IPS-18c (cell line): ENCODE measurements around the gene TEX261.
"Not testable (repeated sequence)": the region's sequence is repeated elsewhere in the genome, so short reads cannot be mapped to it uniquely, and the experiment has no call there.

Source experiments
- H3K4me3 ChIP-seq: 2 replicates; pipeline ENCODE4 v1.7.0; 2013; ENCODE audit warnings: low read depth, mild to moderate bottlenecking, low read length, moderate library complexity; ENCODE audit not compliant: insufficient read depth
- H3K9me3 ChIP-seq: one replicate; pipeline ENCODE4 v1.6.1; 2013; ENCODE audit warnings: mild to moderate bottlenecking, low read length, moderate library complexity; ENCODE audit not compliant: control insufficient read depth, insufficient read depth

TEX261 gene

DNA sequence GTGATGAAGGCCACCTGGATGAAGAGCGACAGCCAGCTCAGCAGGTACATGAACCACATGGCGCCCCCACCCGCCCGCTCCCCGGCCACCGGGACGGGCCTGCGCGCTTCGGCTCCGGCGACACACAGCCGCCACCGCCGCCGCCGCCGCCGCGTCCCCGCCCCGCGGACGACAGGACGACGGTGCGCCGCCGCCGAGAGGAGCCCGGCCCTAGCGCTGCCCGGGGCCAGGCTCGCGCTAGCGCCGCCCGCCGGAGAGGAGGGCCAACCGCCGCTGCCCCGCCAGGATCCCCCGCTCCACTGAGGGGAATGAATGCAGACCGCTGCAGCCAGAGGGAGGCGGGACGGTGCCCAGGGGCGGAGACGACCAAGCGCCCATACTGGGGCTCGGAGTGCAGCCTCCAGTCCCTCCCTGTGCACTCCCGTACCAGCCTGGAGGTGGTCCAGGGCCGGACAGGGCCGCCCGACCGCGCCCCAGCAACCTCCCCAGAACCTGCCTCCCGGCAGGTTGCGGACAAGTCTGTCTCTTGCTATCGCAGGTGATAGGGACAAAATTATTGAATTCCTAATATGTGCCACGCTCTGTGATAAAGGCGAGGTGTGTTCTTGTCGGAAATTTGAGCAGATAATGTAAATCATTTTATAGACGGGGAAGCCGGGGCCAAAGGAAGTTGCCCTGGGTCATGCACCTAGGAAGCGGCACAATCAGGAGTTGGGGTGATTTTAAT, at the start of gene TEX261:
TEX261 (minus strand) TSS at position 175 of the 727 bp plus-strand sequence; CDS start at position 59, 116 bp downstream.
- Histone ChIP-seq H3K4me3 (peak within 1 kb of the TSS; percentile 83), H3K9me3 (no peaks in the 10 kb centered on the region)

DNA sequence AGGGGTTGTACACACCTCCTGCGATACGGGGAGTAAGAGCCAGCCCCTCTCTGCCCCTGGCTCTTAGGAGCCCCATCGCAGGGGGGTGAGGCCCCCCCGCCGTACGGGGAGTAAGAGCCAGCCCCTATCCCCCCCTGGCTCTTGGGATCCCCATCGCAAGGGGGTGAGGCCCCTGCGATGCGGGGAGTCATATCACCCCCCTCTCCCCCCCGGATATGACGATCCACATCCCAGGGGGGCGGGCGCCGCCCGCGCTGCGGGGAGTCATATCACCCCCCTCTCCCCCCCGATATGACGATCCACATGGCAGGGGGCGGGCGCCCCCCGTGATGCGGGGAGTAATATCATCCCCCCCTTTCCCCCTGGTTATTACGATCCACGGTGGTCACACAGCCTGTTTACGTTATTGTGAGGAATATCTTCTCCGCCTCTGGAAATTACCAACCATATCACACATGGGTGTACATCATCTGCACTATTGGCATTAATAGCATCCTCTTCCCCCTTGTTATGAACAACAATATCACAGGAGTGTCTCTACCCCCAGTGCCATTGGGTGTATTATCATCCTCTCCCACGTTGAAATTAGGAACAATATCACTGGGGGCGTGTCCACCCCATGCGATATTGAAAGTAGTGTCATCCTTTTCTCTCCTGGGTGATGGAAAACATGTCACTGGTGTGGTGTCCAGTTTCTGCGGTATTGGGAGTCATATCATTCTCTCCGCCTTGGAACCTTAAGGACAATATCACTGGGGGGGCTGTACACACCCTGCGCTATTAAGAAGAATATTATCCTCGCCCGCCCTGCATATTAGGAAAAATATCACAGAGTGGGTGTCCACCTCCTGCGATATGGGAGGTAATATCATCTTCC, 49.1 kb upstream of the TEX261 start:
- H3K9me3 ChIP-seq = no peaks in the 10 kb centered on the region

DNA sequence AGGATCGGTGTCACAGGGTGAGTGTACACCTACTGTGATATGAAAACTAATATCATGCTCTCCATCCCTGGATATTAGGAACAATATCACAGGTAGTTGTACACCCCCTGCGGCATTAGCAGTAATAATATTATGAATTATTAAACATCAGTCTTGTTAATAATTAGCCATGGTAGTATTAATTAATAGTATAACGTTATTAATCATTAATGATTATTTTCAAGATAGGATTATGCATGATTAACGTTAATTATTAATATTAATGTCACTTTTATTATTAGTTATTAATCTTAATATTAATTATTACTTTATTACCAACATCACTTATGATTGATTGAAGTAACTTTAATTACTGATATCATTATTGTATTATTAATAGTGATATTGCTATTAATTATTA, 47.6 kb upstream of the TEX261 start:
- H3K9me3 ChIP-seq = no peaks in the 10 kb centered on the region

More for the DNA sequence above, 49.1 kb upstream of the TEX261 start:
- no peak overlapping the region for H3K4me3 ChIP-seq

DNA sequence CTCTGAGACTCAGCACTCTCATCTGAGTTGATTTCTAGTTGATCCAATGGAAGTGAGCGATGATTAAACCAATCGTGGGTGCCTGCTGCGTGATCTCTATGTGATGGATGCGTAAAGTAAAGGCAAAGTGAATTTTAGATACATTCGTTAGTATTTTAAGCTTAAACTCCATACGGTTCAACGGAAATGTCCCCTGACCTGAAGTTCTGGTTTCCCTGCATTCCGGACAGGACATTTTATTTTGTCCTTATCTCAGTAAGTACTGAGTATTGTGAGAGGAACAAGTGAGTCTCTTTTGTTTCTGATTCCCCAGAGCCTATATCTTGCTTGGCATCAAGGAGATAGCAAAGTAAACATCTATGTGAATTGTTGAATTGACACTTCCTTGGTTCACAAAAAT, 41.6 kb upstream of the TEX261 start:
- not testable (repeated sequence) for H3K4me3 ChIP-seq, H3K9me3 ChIP-seq

More for the DNA sequence above, 47.6 kb upstream of the TEX261 start:
- no peak overlapping the region for H3K4me3 ChIP-seq

DNA sequence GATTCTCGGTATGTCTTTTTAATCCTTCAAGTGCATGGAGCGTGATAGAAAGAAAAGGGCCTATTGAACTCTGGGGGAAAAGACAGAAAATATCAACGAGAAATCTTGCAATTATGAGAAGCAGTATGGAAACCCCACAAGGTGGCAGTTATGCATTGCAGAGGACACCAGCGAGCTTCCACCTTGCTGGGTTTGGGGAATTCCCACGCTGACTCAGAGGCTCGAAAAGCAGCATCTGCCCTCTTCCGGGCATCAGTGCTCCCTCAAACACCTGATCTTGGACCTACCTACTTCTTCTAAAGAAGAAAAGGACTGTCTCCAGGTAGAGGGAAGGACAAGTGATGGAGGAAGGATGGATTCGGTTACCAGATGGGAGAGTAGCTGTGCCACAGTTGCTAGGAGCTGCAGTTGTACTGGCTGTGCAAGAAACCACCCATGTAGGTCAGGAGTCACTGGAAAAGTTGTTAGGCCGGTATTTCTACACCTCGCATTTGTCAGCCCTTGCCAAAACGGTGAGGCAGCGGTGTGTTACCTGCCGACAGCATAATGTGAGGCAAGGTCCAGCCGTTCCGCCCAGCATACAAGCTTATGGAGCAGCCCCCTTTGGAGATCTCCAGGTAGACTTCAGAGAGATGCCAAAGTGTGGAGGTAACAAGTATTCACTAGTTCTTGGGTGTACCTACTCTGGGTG, 29.0 kb upstream of the TEX261 start:
- not testable (repeated sequence) for H3K9me3 ChIP-seq, H3K4me3 ChIP-seq

DNA sequence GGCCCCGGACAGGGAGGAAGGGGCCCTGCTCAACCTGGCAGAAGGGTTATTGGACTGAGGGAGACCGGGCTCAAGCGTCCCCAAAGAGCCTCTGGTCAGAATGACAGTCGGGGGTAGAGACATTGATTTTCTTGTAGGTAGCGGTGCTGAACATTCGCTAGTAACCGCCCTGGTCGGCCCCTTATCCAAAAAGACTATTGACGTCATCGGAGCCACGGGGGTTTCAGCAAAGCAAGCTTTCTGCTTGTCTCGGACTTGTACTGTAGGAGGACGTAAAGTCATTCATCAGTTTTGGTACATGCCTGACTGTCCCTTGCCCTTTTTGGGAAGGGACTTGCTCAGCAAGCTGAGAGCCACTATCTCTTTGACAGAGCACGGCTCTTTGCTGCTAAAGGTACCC, 26.7 kb upstream of the TEX261 start:
- not testable (repeated sequence) for H3K4me3 ChIP-seq, H3K9me3 ChIP-seq

DNA sequence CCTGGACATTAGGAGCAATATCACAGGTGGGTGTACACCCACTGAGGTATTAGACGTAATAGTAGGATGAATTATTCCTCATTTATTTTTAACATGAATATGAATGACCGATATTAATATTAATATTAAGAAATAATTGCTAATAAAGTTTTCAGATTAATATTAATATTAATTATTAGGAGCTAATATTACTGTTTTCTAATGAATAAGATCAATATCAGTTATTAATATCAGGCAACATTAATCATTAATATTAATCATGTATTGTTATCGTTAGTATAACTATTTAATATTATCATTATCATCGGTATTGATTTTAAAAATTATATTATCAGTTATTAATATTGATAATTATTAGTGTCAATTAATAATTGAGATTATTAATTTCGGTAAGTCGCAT, 25.3 kb upstream of the TEX261 start:
- not testable (repeated sequence) for H3K9me3 ChIP-seq, H3K4me3 ChIP-seq

DNA sequence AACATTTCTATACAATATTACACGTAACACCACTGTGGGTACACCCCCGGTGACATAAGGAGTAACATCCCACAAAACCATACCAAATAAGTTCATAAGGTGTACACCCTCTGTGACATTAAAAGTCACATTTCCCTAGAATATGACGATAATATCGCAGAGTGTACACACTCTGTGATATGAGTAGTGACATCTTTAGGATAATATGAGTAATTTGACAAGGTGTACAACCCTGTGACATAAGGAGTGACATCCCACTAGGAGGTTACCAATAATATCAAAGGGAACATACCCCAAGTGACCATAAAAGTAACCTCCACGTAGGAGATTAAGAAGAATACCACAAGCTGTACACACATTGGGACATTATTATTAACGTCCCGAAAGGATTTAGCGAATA, 24.0 kb upstream of the TEX261 start:
- no peaks in the 10 kb centered on the region for H3K9me3 ChIP-seq
- no peak overlapping the region for H3K4me3 ChIP-seq

DNA sequence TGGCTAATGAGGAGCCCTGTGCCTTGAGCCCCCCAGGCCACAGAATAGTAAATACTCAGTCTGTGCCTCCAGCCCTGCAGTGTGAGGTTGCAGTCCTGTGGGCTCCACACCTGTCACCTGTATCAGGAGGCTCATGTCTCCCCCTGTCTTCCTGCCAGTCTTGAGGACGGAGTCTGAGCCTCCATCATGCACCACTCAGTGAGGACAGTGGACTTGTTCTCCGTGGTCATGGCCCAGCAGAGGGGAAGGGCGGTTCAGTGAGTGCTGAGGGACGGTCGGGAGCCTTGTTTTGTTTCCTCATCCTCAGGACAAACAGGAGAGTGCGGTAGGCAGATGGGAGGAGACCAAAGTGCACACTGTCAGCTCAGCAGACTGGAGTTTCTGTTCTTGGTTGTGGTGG, 17.1 kb upstream of the TEX261 start:
- not testable (repeated sequence) for H3K4me3 ChIP-seq, H3K9me3 ChIP-seq

DNA sequence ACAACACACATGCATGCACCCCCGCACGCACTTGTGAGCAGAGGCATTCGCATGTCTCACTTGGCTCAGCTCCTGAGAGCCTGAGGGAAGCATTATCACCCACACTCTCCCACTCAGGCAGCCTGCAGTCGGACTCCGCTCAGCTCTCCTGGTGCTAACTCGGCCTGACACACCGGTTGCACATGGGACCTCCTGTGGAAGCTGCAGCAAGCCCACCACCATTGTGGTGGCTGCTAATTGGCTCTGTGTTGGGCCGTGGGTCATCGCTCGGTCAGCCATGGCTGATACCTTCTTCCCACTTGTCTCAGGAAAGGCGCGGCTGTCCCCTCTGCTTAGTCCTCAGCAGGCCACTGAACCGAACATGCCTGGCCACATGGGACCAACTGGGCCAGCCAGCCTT, 13.7 kb upstream of the TEX261 start:
- Histone ChIP-seq H3K9me3 (peaks cover 2% of the 10 kb centered on the region), H3K4me3 (no peak overlapping the region)

DNA sequence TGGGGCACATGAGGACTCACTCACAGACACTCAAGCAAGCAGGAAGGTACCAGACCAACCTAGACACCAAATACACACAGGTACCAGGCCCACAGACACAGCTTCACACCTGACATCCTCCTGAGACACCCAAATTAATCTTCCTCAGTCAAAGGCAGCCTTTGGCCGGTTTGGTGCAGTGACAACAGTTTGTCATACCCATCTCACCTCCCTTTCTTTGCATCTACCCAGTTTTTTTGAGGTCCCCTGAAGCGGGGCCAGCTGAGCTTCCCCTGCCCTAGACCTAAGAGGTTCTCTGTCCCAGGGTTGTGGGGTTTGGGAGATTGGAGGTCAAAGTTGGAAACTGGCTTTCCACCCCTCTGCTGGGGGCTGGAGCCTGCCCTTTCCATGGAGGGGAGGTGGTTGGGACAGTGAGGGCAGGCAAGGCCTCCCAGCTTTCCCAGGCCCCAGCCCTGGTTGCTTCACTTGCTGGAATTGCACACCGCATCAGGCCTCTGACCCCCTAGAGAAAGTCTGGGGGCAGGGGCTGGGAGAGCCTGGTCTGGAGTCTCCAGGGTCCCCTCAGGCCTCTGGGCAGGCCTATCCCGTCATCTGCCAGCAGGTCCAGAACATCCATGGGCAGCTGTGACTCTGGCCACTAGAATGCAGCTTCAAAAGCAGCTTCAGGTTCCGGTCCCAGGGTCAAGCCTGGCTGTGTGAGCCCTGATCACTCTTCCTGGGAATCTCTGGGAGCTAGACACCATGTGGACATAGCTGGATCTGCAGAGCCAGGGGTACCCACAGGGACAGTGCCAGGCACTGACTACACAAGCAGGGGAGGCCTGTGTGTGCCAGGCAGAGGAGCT, 12.5 kb upstream of the TEX261 start:
- peaks cover 2% of the 10 kb centered on the region for H3K9me3 ChIP-seq
- no peak overlapping the region for H3K4me3 ChIP-seq

DNA sequence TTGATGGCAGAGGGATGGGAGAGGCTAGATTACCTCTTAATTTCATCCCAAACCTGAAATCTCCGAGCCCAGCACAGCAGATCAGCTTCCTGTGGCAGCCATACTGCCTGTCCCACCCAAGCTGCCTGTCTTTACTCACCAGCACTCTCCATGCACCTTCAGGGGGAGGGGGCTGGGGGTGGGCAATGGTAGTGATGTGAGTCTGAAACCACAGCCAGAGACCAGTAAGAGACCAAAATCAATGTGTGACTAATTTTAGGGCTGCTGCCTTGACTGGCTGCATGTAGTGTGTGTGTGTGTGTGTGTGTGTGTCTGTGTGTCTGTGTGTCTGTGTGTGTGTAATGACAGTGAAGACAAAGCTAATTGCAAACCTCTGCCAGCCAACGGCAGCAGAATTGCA, 11.7 kb upstream of the TEX261 start:
- H3K9me3 ChIP-seq = peaks cover 2% of the 10 kb centered on the region
- no peak overlapping the region for H3K4me3 ChIP-seq

DNA sequence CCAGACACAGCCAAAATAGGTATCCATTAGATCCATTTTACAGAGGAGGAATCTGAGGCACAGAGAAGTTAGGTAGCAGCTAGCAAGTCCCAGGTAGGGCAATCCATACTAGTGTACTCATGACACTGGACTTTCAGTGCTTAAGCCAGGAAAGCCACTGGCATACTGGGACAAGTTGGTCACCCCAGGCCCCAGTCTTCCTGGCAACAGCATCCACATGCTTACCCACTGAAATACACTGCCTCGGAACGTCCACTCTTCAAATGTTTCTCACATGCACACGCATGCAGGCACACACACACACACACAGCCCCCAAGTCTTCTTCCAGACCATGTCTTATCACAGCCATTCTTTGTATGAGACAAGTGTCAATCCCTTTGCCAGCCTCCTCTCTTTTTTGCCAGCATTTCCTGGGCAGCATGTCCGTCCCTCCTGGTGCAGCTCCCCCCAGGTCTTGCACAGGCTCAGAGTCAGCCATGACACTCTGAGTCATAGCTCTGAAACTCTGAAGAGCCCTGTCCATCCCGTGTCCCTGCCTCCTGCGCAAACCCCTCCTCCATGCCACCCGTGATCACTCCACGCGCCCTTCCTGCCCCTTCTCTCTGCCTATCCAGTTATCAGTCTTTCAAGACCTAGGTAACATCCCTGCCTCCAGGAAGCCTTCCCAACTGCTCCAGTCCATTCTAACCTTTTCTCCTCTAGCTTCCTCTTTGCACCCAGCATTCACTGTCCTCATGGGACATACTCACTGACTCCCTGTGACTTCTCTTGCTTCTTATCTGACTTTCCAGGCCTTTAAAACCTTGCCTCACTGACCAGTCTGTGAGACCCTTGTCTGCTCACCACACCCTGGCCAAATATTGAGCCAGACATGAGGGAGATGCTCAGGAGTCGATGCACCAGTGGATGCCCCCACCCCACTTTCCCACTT, 10.9 kb upstream of the TEX261 start:
- Histone ChIP-seq H3K9me3 (peaks cover 2% of the 10 kb centered on the region), H3K4me3 (no peak overlapping the region)

DNA sequence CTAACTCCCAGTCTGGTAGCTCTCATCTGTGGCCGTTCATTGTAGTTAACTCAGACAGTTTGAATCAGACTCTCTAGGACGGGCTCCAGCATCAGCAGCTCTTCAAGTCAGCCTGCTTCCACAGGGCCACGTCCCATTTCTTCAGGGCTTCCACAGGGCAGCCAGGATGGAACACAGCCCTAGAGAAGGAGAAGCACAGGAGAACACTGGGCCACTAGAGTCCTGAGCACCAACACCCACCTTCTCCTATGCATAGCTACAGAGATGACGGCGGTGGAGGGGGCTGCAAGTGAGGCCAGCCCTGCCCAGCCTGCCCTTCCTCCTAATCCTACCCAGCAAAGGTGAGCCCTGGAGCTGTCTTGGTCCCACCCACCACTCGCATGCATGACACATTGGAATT, 10.2 kb upstream of the TEX261 start:
- Histone ChIP-seq H3K9me3 (peaks cover 2% of the 10 kb centered on the region), H3K4me3 (no peak overlapping the region)

DNA sequence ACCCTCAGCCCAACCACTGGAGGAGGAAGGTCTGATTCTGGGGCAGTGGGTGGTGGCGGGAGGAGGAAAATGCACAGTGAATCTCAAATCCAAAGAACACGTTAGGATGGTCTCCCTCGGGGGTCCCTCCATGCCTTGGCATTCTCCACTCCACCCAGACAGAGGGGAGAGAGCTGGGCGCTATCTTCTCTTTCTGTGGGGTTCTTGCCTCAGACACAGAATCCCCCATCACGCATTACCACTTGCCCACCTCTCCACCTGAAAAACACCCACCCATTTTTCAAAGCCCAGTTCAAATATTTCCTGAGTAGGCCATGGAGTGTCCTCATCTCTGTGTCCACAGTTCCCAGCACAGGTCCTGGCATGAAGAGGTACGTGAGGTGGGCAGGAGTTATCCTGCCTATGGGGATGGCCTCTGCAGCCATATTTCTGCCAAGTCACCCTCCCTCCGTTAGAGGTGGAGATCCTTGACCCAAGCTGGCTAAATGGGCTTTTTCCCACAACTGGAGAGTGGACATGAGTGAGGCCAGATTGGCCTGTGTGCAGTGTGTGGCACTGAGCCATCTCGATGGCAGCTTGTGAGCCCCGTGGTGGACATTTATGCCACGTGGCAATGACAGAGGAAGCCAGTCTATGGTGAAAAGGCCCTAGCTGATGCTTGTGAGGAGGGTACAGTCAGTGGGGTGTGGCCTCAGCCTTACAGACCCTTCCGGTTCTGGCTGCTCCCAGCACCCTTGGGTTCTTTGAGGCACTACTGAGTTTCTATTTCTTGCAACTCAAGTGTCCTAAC, 9.5 kb upstream of the TEX261 start:
- H3K4me3 ChIP-seq = no peak overlapping the region
- peaks cover 2% of the 10 kb centered on the region for H3K9me3 ChIP-seq
